ENCODE results near the gene HIRA.

The HIRA gene

GRCh38 chr22:19431649-19432132, at the start of gene HIRA:
HIRA (minus strand) TSS chr22:19431733; CDS start chr22:19431476, 257 bp downstream.
- no peak for DNase-seq

- DNase-seq = no peak
These were observed 49.3 kb upstream of the HIRA start for GRCh38 chr22:19480789-19481188.

- DNase-seq = no peak
These were observed 48.6 kb upstream of the HIRA start for GRCh38 chr22:19480173-19480568.

GRCh38 chr22:19479355-19480172, 48.0 kb upstream of the HIRA start, which contains the start of gene CDC45:
CDC45 (plus strand) TSS chr22:19479920; CDS start chr22:19479969, 49 bp downstream.
- DNase-seq = peak; percentile 95

GRCh38 chr22:19478901-19479354, 47.4 kb upstream of the HIRA start, which contains the start of gene UFD1:
UFD1 (minus strand) TSS chr22:19479193; CDS start chr22:19479085, 108 bp downstream.
- DNase-seq = peak; percentile 70

- DNase-seq = no peak
These were observed 46.7 kb upstream of the HIRA start for GRCh38 chr22:19478045-19478900.

GRCh38 chr22:19477321-19478044, 46.0 kb upstream of the HIRA start:
- DNase-seq = no peak

GRCh38 chr22:19476023-19476422, 44.5 kb upstream of the HIRA start:
- no peak for DNase-seq

GRCh38 chr22:19473578-19473977, 42.0 kb upstream of the HIRA start:
- DNase-seq = no peak

GRCh38 chr22:19472233-19472632, 40.7 kb upstream of the HIRA start:
- DNase-seq = no peak

- no peak for DNase-seq
These were observed 40.0 kb upstream of the HIRA start for GRCh38 chr22:19471572-19471971.

- DNase-seq = no peak
These were observed 38.5 kb upstream of the HIRA start for GRCh38 chr22:19470010-19470409.

GRCh38 chr22:19469421-19469820, 37.9 kb upstream of the HIRA start:
- no peak for DNase-seq

- no peak for DNase-seq
These were observed 36.4 kb upstream of the HIRA start for GRCh38 chr22:19467912-19468311.

GRCh38 chr22:19466848-19467752, 35.6 kb upstream of the HIRA start:
- DNase-seq = no peak

- DNase-seq = peak; percentile 39
These were observed 34.7 kb upstream of the HIRA start for GRCh38 chr22:19466126-19466716.

- no peak for DNase-seq
These were observed 33.4 kb upstream of the HIRA start for GRCh38 chr22:19464975-19465374.

- no peak for DNase-seq
These were observed 33.0 kb upstream of the HIRA start for GRCh38 chr22:19464546-19464945.

- no peak for DNase-seq
These were observed 32.2 kb upstream of the HIRA start for GRCh38 chr22:19463491-19464469.

- DNase-seq = no peak
These were observed 31.5 kb upstream of the HIRA start for GRCh38 chr22:19463008-19463407.

All from DMS 273 treated with DMSO at 0.1 percent for 48 hours (cell line).